Measurements from ENCODE around the gene RSPH9.

The RSPH9 gene

GRCh38 chr6:43705996-43706395 lies 61.2 kb downstream of the RSPH9 start:
- no peak for TF ChIP-seq CTCF (IDR thresholded peaks at IDR 0.05; ENCODE audit: extremely low read depth, insufficient read depth, missing control alignments)
- in situ Hi-C loops (cut with MboI; ENCODE audit: low pct_unique_long_range_greater_than_20kb, low sequenced_read_pairs, unreplicated experiment): no loop called here
- DNase-seq (ENCODE audit: low spot score): no peak

- no peak for TF ChIP-seq CTCF (IDR thresholded peaks at IDR 0.05; ENCODE audit: extremely low read depth, insufficient read depth, missing control alignments)
- in situ Hi-C loops (cut with MboI; ENCODE audit: low pct_unique_long_range_greater_than_20kb, low sequenced_read_pairs, unreplicated experiment): no loop called here
- no peak for DNase-seq (ENCODE audit: low spot score)
Observed at GRCh38 chr6:43706788-43707187, 62.0 kb downstream of the RSPH9 start.

- no peak for TF ChIP-seq CTCF (IDR thresholded peaks at IDR 0.05; ENCODE audit: extremely low read depth, insufficient read depth, missing control alignments)
- in situ Hi-C loops (cut with MboI; ENCODE audit: low pct_unique_long_range_greater_than_20kb, low sequenced_read_pairs, unreplicated experiment): no loop called here
- DNase-seq (ENCODE audit: low spot score): no peak
Observed at GRCh38 chr6:43707269-43707668, 62.4 kb downstream of the RSPH9 start.

- in situ Hi-C loops (cut with MboI; ENCODE audit: low pct_unique_long_range_greater_than_20kb, low sequenced_read_pairs, unreplicated experiment): no loop called here
- no peak for TF ChIP-seq CTCF (IDR thresholded peaks at IDR 0.05; ENCODE audit: extremely low read depth, insufficient read depth, missing control alignments)
- DNase-seq (ENCODE audit: low spot score): no peak
Observed at GRCh38 chr6:43707767-43708166, 62.9 kb downstream of the RSPH9 start.

GRCh38 chr6:43708860-43709653 lies 64.2 kb downstream of the RSPH9 start:
- in situ Hi-C loops (cut with MboI; ENCODE audit: low pct_unique_long_range_greater_than_20kb, low sequenced_read_pairs, unreplicated experiment): no loop called here
- no peak for TF ChIP-seq CTCF (IDR thresholded peaks at IDR 0.05; ENCODE audit: extremely low read depth, insufficient read depth, missing control alignments)
- DNase-seq (ENCODE audit: low spot score): no peak

- no peak for TF ChIP-seq CTCF (IDR thresholded peaks at IDR 0.05; ENCODE audit: extremely low read depth, insufficient read depth, missing control alignments)
- DNase-seq (ENCODE audit: low spot score): no peak
- in situ Hi-C loops (cut with MboI; ENCODE audit: low pct_unique_long_range_greater_than_20kb, low sequenced_read_pairs, unreplicated experiment): no loop called here
Observed at GRCh38 chr6:43709654-43710303, 64.9 kb downstream of the RSPH9 start.

All from GM13977 (cell line).